ENCODE data around the gene WDR12.
"Not testable (repeated sequence)": the region's sequence is repeated elsewhere in the genome, so short reads cannot be mapped to it uniquely, and the experiment has no call there.

Gene WDR12

DNA sequence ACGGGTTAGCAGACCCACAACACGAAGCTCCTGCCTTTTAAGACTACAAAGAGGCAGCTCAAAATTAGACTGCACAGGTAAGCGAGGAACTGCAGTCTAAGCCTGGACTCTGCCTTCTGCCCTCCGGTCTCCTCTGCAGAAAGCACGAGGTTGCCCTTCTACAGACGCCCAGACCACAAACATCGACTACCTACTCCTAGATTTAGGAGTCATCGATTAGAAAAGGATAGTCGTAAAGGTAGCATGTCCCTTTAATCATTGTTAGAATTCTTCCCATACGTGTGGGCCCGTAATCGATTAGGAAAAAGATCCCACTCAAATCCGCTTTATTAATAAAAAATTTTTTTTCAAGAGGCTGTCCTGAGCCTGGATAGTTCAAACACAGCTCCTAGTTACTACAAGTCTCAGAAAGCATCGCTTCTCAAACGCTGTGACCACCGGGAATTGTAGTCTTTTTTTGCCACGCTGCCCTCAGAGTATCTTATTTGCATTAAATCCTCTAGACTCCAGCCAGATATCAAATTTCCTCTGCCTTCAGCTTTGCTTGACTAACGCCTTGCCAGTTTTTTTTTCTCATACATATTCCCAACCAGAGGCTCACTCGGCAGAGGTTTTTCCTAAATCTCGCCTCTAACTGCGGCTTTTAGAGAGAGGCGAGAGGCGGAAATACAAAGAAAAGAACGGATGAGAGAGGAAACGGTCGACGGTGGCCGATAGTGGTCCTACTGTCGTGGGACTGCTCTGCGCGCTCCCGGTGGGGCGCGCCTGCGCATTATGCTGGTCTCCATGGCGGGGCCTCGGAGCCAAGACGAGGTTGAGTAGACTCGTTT, at the start of gene WDR12, which contains the start of gene CARF:
Gene WDR12, minus strand, starts transcription at position 162 of the 830 bp plus-strand sequence. CDS start 197 bp downstream, outside the sequence.
Gene CARF, plus strand, starts transcription at position 764 of the 830 bp plus-strand sequence. CDS start 29,628 bp downstream, outside the sequence.
- DNase-seq, result peak in 55 of 56 donors; percentile 49 to 97 (median 89)

DNA sequence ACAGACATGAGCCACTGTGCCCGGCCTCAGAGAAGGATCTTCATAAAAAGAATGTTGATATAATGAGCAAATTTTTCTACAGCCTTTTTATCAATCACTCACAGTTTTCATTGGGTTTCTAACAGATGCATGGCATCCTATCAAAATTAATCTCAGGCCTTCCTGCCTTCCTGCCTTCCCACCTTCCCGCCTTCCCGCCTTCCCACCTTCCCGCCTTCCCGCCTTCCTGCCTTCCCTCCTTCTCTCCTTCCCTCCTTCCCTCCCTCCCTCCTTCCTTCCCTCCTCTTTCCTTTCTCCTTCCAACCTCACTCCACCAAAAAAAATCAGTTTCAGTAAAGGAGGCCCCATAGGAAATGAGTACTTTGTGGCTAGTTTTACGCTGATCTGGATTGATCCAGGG, 49.1 kb upstream of the WDR12 start:
- DNase-seq, result no peak

DNA sequence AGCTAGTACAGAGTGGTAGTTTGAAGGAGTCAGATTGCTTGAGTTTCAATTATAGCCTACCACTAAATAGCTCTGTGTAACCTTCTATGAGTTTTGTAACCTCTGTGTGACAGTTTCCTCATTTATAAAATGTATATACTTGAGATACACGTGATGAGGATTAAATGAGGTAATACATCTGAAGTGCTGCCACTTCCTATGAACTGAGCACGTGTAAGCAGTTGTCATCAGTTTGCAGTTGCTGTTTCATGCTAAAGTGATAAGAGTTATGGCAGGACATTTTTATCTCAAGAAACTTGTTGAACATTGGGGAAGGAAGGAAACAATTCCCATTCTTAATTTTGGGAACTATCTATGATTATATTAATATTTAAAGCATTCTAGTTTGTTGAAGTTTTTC, 39.1 kb upstream of the WDR12 start:
- DNase-seq, result no peak

DNA sequence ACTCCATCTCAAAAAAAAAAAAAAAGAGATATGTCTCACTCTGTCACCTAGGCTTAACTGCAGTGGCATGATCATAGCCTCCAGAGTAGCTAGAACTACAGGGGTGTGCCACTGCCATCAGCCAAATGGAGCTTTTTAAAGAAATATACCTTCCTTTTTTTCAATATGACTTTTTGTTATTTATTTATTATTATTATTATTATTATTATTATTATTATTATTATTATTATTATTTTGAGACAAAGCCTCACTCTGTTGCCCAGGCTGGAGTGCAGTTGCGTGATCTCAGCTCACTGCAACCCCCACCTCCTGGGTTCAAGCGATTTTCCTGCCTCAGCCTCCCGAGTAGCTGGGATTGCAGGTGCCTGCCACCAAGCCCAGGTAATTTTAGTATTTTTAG, 37.9 kb upstream of the WDR12 start:
- not testable (repeated sequence) for DNase-seq

DNA sequence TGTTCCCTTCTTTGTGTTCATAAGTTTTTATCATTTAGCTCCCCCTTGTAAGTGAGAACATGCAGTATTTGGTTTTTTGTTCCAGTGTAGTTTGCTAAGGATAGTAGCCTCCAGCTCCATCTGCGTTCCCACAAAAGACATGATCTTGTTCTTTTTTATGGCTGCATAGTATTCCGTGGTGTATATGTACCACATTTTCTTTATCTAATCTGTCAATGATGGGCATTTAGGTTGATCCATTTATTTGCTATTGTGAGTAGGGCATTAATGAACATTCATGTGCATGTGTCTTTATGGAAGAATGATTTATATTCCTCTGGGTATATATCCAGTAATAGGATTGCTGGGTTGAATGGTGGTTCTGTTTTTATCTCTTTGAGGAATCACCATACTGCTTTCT, 34.0 kb upstream of the WDR12 start:
- no peak for DNase-seq

DNA sequence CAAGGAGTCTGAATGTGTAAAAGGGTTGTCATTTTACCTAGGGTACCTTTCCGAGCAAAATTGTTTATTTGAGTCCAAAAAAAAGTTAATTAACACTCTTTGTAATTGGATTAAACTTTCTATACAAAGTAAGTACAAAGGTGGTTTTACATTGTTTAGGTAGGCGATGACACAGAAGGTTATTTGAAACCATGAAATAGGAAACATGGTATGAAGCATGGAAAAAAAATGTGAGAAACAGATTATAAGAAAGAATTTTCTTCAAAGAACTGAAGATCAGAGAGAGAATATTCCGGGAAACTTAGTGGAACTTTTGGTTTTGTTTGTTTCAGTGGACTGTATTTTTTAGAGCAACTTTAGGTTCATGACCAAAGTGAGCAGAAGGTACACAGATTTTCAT, 33.3 kb upstream of the WDR12 start:
- DNase-seq, result no peak

DNA sequence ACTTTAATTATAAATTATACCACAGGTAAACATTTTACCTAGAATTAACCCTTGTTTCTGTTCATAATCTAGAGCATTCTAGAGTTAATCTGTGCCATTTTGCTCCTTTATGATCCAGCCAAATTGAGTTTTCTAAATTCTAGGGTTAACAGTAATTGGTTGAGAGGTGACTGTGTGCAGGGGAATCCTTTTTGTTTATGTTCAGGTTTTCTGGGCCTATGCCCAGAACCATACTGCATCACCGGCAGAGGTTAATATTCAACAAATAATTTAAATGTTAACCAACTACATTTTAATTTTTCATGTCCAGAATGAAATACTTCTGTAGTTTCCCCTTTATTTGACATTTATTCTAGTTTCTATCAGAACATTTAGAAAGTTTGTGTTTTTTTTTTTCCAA, 32.9 kb upstream of the WDR12 start:
- no peak for DNase-seq

DNA sequence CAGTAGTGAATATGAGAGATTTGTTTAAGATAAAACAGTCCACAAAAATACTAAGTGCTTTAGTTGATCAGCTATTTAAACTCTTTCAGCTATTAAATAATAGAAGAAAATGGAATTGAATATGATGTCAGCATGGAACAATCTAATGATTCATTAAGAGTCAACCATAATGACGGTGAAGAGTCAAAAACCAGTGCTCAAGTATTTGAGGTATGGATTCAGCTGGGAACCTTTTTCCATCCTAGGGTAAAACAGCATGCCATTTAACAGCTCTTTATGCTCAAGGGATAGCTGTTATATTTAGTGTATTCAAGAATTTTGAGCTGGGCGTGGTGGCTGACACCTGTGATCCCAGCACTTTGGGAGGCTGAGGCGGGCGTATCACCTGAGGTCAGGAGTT, 30.3 kb upstream of the WDR12 start:
- DNase-seq, result no peak

DNA sequence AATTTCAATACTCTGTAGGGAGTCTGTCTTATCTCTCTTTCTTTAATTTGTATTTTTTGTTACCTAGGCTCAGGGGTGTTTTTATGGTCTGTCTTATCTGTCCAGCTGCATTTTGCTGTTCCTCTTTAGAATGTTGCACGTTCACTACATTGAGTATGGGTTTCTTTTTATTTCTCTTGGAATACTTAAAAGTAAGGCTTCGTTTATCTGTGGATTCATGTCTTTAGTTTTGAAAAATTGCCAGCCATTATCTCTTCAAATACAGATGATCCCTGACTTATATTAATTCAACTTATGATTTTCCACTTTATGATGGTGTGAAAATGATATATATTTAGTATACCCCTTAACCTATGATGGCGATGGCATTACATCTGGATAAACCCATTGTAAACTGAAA, 27.5 kb upstream of the WDR12 start:
- no peak for DNase-seq

DNA sequence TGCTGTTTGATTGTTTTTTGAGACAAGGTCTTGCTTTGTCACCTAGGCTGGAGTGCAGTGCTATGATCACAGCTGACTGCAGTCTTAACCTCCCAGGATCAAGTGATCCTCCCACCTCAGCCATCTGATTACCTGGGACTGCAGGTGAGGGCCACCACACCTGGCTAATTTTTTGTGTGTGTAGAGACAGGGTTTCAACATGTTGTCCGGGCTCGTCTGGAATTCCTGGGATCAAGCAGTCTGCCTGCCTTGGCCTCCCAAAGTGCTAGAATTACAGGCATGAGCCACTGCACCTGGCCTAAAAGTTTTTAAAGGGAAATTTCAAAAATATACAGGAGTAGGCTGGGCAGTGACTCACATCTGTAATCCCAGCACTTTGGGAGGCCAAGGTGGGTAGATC, 23.0 kb upstream of the WDR12 start:
- no peak for DNase-seq

DNA sequence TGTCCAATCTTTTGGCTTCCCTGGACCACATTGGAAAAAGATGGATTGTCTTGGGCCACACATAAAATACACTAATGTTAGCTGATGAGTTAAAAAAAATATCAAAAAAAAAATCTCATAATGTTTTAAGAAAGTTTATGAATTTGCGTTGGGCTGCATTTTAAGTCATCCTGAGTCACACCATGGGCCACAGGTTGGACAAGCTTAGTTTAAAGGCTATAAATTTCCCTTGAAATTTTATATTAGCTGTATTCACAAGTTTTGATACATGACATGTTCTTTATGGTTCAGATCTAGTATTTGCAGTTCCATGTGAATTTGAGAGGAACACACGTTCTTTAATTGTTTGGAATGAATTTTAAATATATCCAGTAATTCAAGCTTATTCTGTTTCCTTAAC, 22.5 kb upstream of the WDR12 start:
- DNase-seq, result no peak

DNA sequence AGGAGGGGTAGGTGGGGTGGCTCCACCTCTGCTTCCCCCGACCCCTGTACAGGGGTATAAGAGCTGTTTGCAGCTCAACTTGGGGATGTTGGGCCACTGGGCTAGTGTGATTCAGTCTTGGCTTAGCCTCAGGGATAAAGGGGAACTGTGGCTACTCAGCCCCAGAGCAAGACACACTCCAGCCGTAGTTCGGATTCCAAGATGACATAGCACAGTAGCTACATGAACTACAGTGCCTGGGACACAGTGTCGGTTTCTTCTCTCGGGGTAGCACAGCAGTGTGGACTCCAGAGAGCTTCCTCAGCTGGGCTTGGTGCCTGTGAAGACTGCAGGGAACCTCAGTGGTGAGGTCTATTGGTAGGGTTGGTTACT, 21.7 kb upstream of the WDR12 start:
- DNase-seq, result no peak

DNA sequence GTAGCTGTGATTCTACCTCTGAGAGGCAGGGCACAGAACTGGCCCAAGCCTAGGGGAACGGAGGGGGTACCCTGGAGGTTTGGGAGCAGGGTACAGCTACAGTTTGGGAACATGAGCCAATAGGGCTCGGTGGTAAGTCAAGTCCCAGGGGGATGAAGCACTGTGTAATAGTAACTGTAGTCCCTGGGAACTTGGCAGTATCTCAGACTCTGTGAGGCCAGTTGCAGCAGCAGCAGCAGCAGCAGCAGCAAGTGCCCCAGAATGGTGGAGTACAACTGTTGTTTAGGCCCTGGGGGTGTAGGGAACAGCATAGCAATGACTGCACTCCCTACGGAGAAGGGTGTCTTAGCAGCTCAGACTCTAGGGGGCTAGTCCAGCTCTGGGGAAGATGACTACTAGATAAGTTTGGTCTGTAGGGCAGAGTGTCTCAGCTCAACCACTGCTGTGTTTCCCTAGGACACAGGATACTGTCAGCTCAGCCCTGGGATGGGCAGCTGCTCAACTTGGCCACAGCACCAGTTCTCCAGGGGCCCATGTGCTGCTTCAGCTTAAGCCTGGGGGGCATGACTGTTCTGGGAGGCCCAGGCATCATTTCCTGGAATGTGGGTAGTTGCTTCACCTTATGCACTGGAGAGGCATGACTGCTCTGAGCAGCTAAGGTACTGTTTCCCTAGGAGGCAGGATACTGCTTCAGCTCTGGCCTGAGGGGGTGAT, 21.1 kb upstream of the WDR12 start:
- no peak for DNase-seq

DNA sequence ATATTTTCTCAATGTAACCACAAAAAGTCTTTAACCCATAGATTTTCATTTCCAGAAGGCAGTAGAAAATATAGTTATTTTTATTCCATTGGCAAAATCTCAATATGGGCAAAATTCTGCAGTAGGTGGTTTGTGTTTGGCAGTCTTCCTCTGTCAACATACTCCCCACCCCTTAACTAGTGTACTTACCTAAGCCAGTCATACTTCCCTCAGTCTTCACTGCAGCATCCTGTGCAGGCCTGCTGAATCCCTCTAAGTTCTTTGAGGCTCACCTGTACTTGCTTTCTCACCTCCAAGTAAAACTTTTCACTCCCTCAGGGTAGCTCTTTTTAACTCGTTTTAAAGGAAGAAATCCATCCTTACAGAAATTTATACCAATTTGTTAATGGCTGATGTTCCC, 7.4 kb upstream of the WDR12 start:
- DNase-seq, result no peak

DNA sequence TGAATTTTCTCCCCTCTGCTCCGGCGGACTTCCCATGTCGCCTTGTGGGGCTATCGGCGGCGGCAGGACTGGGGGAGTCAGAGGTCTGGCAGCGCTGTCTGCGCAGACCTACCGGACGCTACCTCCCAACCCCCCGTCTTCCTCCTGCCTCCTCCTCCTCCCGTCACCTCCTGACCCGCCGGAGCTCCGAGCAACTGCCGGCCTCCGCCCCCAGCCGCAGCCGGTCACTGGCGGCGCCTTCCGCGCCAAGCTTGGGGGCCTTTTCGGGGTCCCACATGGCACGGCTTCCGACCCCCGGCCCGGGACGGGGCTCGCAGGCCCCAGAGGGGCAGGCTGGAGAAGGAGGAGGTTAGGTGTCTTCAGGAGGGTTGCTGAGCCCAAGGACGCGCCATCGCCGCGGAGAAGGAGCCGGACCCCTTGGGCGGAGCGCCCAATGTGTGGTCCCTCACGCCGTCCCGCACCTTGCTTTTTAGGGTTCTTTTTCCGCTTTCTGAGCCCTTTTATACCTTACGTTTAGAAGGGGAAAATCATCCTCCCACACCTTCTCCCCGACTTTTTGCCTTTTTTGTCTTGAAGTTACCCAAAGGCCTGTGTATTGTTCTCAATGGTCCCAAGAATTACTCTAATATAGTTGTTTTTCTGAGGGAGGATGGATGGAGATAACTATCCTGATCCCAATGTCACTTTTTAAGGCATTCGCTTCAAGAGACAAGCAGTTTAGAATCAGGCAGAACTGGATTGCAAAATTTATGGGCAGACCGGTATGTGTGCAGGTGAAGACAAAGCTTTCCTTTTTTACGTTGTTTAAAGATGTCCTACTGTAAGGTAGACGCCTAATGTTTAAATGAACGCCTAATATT, 1.1 kb upstream of the WDR12 start:
- DNase-seq, result peak in 1 of 56 donors; percentile 18

DNA sequence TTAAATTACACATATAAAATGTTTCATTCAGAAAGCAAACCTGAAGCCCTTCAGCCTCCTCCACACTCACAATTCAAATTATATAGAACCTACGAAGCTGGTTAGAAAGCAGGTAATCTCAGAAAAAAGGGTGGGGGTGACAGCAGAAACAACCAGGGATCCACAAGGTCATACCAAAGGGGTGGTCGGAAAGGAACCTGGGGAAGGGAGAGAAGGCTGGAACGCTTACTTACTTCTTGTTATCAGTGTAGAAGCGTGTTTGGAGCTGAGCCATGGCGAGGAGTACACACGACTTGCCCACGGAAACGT, 316 bp downstream of the WDR12 start:
- DNase-seq, result peak in 1 of 56 donors; percentile 46

DNA sequence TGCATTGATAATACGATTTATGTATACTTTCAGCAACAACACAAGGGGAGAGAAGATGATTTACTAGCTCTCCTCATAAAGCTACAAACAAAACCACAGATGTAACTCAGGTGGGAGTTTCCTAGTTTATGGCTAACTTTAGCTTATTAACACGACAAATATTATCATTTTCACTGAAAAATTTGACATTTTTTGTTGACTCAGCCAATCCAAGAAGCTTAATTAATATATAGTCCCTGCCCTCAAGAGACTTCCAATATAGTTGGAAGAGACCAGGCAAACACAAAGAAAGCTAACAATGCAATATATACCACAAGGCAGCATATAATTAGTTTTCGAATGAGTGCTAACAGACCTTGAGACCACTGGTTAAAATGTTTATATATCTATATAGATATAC, 775 bp downstream of the WDR12 start:
- DNase-seq, result no peak

DNA sequence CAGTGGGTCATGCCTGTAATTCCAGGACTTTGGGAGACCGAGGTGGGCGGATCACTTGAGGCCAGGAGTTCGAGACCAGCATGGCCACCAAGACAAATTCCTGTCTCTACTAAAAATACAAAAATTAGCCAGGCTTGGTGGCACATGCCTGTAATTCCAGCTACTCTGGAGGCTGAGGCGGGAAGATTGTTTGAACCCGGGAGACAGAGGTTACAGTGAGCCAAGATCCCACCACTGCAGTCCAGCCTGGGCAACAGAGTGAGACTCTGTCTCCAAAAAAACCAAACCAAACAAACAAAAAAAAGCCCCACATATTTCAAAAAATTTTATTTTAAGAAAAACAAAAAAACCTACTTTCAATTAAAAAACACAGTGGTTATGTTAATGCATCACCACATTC, 1.2 kb downstream of the WDR12 start:
- DNase-seq, result not testable (repeated sequence)

DNA sequence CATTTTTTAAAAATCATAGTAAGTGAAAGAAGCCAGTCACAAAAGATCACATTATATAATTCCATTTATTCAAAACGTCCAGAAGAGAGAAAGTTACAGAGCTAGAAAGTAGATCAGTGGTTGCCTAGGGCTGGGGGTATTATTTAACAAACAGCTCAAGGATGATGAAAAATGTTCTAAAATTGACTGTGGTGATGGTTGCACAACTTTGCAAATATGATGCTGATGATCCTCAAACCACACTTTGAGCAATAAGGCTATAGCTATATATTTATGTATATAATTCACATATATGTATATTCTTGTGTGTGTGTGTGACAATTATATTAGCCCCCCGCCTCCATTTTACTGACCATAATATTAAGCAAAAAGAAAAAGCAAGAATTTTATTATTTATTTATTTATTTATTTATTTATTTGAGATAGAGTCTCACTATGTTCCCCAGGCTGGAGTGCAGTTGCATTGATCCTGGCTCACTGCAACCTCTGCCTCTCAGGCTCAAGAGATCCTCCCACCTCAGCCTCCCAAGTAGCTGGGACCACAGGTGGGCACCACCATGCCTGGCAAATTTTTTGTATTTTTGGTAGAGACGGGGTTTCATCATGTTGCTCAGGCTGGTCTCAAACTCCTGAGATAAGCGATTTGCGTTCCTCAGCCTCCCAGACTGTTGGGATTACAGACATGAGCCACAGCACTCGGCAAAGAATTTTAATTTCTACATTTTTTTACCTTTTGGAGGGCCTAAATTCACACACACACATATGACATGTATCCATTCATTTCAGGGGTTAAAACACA, 1.9 kb downstream of the WDR12 start:
- DNase-seq, result no peak

DNA sequence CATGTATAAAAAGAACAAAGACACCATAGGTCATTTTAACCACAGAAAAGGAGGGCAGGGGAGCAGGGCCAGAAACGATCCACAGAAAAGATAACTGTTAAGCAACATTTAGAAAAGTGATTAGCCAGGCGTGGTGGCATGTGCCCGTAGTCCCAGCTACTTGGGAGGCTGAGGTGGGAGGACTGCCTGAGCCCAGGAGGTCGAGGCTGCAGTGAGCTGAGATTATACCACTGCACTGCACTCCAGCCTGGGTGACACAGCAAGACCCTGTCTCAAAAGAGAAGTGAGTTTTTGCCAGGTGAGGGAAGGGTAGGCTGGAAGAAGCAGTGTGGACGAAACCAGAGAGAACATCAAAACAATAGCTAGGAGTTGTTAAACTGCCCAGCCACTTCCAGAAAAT, 3.3 kb downstream of the WDR12 start:
- no peak for DNase-seq

DNA sequence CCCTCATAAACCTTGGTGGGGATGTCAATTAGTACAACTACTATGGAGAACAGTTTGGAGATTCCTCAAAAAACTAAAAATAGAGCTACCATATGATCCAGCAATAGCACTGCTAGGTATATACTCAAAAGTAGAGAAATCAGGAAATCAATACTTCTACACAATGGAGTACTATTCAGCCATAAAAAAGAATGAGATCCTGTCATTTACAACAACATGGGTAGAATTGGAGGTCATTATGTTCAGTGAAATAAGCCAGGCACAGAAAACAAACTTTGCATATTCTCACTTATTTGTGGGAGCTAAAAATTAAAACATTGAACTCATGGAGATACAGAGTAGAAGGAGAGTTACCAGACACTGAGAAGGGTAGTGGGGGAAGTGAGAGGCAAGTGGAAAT, 6.0 kb downstream of the WDR12 start:
- not testable (repeated sequence) for DNase-seq

Measured in nucleus accumbens (tissue), 56 donors.